Measurements from ENCODE around the gene LDAH. TPM values are rescaled to one million over a fixed set of nuclear protein-coding genes. Genes with fewer than 3 reads are reported as not detected.

LDAH gene
- polyA plus RNA-seq, 1 experiment: 10.0 TPM

- CTCF ChIA-PET: interaction anchor here (7.2 kb wide), 1 partner anchor 265 kb away, joined by 77 read pairs; no protein-coding TSS in a partner anchor
- POLR2A ChIA-PET: no interaction called here
Observed at GRCh38 chr2:20645761-20646160, 177.1 kb downstream of the LDAH start.

DNA sequence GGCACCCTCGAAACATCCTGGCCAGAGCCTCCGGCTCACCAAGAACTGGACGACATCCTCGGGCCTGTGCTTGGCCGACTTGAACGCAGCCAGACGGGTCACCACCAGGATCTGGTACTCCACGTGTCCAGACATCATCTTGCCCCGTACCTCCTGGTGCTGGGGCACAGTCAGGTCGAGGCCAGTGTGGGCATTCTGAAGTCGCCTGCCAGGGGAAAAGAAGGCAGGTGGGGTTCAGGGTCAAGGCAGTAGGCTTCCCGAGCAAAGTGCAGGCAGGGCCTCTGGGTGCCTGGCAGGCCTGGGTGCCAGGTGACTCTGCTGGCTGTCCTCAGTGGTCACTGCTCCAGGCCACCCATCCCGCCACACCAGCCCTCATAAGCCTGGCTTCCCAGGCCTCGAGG lies 177.6 kb downstream of the LDAH start:
- ChIA-PET POLR2A (no interaction called here), CTCF (interaction anchor here (0.6 to 7.2 kb wide), 3 partner anchors 9 to 265 kb away, joined by 3 to 138 read pairs (median 77); no protein-coding TSS in a partner anchor)
- no peaks in the 10 kb centered on the region for H3K27me3 ChIP-seq (ENCODE audit: control insufficient read depth, insufficient read depth, low read length)
- peaks cover 9% of the 10 kb centered on the region for H3K36me3 ChIP-seq (ENCODE audit: control insufficient read depth, insufficient read depth, low read length)
- DNase-seq (ENCODE audit: low read depth): no peak
- TF ChIP-seq, protein P1, sequence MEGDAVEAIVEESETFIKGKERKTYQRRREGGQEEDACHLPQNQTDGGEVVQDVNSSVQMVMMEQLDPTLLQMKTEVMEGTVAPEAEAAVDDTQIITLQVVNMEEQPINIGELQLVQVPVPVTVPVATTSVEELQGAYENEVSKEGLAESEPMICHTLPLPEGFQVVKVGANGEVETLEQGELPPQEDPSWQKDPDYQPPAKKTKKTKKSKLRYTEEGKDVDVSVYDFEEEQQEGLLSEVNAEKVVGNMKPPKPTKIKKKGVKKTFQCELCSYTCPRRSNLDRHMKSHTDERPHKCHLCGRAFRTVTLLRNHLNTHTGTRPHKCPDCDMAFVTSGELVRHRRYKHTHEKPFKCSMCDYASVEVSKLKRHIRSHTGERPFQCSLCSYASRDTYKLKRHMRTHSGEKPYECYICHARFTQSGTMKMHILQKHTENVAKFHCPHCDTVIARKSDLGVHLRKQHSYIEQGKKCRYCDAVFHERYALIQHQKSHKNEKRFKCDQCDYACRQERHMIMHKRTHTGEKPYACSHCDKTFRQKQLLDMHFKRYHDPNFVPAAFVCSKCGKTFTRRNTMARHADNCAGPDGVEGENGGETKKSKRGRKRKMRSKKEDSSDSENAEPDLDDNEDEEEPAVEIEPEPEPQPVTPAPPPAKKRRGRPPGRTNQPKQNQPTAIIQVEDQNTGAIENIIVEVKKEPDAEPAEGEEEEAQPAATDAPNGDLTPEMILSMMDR (IDR thresholded peaks at IDR 0.05; ENCODE audit: insufficient read depth, low read depth, low read length): no peak
- no peak overlapping the region for H3K4me3 ChIP-seq (ENCODE audit: low read depth, low read length)

More at GRCh38 chr2:20645761-20646160, 177.1 kb downstream of the LDAH start:
- H3K27me3 ChIP-seq (ENCODE audit: control insufficient read depth, insufficient read depth, low read length): no peaks in the 10 kb centered on the region
- no peak overlapping the region for H3K4me3 ChIP-seq (ENCODE audit: low read depth, low read length)
- H3K36me3 ChIP-seq (ENCODE audit: control insufficient read depth, insufficient read depth, low read length): peaks cover 6% of the 10 kb centered on the region
- DNase-seq (ENCODE audit: low read depth): no peak
- TF ChIP-seq, protein P1 (IDR thresholded peaks at IDR 0.05; ENCODE audit: insufficient read depth, low read depth, low read length): no peak

DNA sequence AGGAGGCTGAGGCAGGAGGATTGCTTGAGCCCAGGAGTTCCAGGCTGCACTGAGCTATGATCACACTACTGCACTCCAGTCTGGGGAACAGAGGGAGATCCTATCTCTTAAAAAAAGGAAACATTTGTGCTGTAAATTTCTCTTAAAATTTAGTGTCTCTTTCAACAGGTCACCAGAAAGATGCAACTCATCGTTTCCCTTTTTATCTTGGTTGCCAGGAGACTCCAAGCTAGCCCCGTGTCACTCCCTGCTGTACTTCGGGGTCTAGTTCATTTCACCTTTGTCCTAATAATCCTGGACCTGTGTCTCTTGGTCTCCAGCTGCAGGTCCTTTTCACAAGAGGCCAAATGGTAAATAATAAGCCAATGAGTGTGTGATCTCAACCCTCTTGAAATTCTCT lies 179.1 kb downstream of the LDAH start:
- no peak for DNase-seq (ENCODE audit: low read depth)
- H3K36me3 ChIP-seq (ENCODE audit: control insufficient read depth, insufficient read depth, low read length): peaks cover 9% of the 10 kb centered on the region
- POLR2A ChIA-PET: no interaction called here
- no peak overlapping the region for H3K4me3 ChIP-seq (ENCODE audit: low read depth, low read length)
- H3K27me3 ChIP-seq (ENCODE audit: control insufficient read depth, insufficient read depth, low read length): no peaks in the 10 kb centered on the region
- CTCF ChIA-PET: interaction anchor here (0.9 to 7.2 kb wide), 17 partner anchors 7 to 273 kb away, joined by 3 to 138 read pairs (median 10); partner anchors contain the start of gene HS1BP3
- TF ChIP-seq, protein P1 (IDR thresholded peaks at IDR 0.05; ENCODE audit: insufficient read depth, low read depth, low read length): no peak

DNA sequence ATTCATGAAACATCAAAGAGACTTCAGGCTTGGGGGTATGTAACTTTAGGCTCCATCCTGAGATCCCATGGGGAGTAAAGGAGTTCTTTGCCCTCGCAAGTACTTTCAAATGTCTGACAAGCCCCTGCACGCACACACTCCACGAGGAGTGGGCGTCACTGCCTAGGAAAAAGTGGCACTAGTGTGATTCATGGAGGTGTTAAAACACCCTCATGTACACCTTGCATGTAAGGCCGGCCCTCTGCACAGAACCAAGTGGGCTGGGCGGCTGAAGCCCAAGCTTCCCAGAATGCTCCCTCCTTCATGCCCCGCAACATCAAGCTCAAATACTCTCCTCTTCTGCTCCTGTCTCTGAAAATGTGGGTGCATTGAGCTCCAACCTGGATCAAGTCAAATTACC lies 179.8 kb downstream of the LDAH start:
- POLR2A ChIA-PET: no interaction called here
- TF ChIP-seq, protein P1 (IDR thresholded peaks at IDR 0.05; ENCODE audit: insufficient read depth, low read depth, low read length): no peak
- Histone ChIP-seq H3K36me3 (ENCODE audit: control insufficient read depth, insufficient read depth, low read length) (peaks cover 13% of the 10 kb centered on the region), H3K27me3 (ENCODE audit: control insufficient read depth, insufficient read depth, low read length) (no peaks in the 10 kb centered on the region), H3K4me3 (ENCODE audit: low read depth, low read length) (no peak overlapping the region)
- CTCF ChIA-PET: interaction anchor here (0.9 to 7.2 kb wide), 24 partner anchors 8 to 272 kb away, joined by 3 to 138 read pairs (median 10); partner anchors contain the start of genes HS1BP3 and RHOB
- DNase-seq (ENCODE audit: low read depth): no peak

GRCh38 chr2:20642055-20642971 lies 180.6 kb downstream of the LDAH start:
- peaks cover 13% of the 10 kb centered on the region for H3K36me3 ChIP-seq (ENCODE audit: control insufficient read depth, insufficient read depth, low read length)
- no peak overlapping the region for H3K4me3 ChIP-seq (ENCODE audit: low read depth, low read length)
- TF ChIP-seq, protein P1 (IDR thresholded peaks at IDR 0.05; ENCODE audit: insufficient read depth, low read depth, low read length): peak; percentile 98
- no peak for DNase-seq (ENCODE audit: low read depth)
- CTCF ChIA-PET: interaction anchor here (0.6 to 7.2 kb wide), 31 partner anchors 9 to 262 kb away, joined by 3 to 138 read pairs (median 7); partner anchors contain the start of genes HS1BP3 and RHOB
- H3K27me3 ChIP-seq (ENCODE audit: control insufficient read depth, insufficient read depth, low read length): no peaks in the 10 kb centered on the region
- POLR2A ChIA-PET: no interaction called here
